ENCODE results near the gene PNLIPRP1.

Gene PNLIPRP1

GRCh38 chr10:116590590-116591444, at the start of gene PNLIPRP1:
Gene PNLIPRP1 (plus strand): TSS chr10:116590959. CDS start chr10:116591130, 171 bp downstream.
- H3K27ac ChIP-seq (ENCODE audit: low read depth, low read length) = no peak within 1 kb of the TSS
- H3K36me3 ChIP-seq (ENCODE audit: insufficient read depth, low read length) = no peaks in the 10 kb centered on the region

GRCh38 chr10:116542007-116542677, 48.6 kb upstream of the PNLIPRP1 start:
- Histone ChIP-seq H3K27me3 (ENCODE audit: insufficient read depth, low read length) (peaks cover 27% of the 10 kb centered on the region), H3K79me2 (ENCODE audit: control insufficient read depth, insufficient read depth, low read length, unreplicated experiment) (no peaks in the 10 kb centered on the region), H3K4me1 (ENCODE audit: control insufficient read depth, insufficient read depth, low read length, unreplicated experiment) (no peaks in the 10 kb centered on the region), H3K36me3 (ENCODE audit: insufficient read depth, low read length) (no peaks in the 10 kb centered on the region), H2AFZ (ENCODE audit: low read length, unreplicated experiment) (no peak overlapping the region), H3K4me3 (ENCODE audit: low read depth, low read length) (no peak overlapping the region), H3K27ac (ENCODE audit: low read depth, low read length) (no peak overlapping the region)

More at GRCh38 chr10:116590590-116591444, at the start of gene PNLIPRP1:
- Histone ChIP-seq H3K4me1 (ENCODE audit: control insufficient read depth, insufficient read depth, low read length, unreplicated experiment) (no peaks in the 10 kb centered on the region), H3K27me3 (ENCODE audit: insufficient read depth, low read length) (peaks cover 21% of the 10 kb centered on the region), H3K79me2 (ENCODE audit: control insufficient read depth, insufficient read depth, low read length, unreplicated experiment) (no peaks in the 10 kb centered on the region), H3K4me3 (ENCODE audit: low read depth, low read length) (no peak within 1 kb of the TSS), H2AFZ (ENCODE audit: low read length, unreplicated experiment) (no peak within 1 kb of the TSS)

- Histone ChIP-seq H3K4me3 (ENCODE audit: low read depth, low read length) (no peak overlapping the region), H2AFZ (ENCODE audit: low read length, unreplicated experiment) (no peak overlapping the region), H3K79me2 (ENCODE audit: control insufficient read depth, insufficient read depth, low read length, unreplicated experiment) (no peaks in the 10 kb centered on the region), H3K27me3 (ENCODE audit: insufficient read depth, low read length) (peaks cover 35% of the 10 kb centered on the region), H3K27ac (ENCODE audit: low read depth, low read length) (no peak overlapping the region), H3K4me1 (ENCODE audit: control insufficient read depth, insufficient read depth, low read length, unreplicated experiment) (no peaks in the 10 kb centered on the region), H3K36me3 (ENCODE audit: insufficient read depth, low read length) (no peaks in the 10 kb centered on the region)
Measured at GRCh38 chr10:116545122-116545521, 45.6 kb upstream of the PNLIPRP1 start.

- Histone ChIP-seq H3K36me3 (ENCODE audit: insufficient read depth, low read length) (no peaks in the 10 kb centered on the region), H2AFZ (ENCODE audit: low read length, unreplicated experiment) (no peak within 1 kb of the TSS), H3K4me3 (ENCODE audit: low read depth, low read length) (no peak within 1 kb of the TSS), H3K4me1 (ENCODE audit: control insufficient read depth, insufficient read depth, low read length, unreplicated experiment) (no peaks in the 10 kb centered on the region), H3K79me2 (ENCODE audit: control insufficient read depth, insufficient read depth, low read length, unreplicated experiment) (no peaks in the 10 kb centered on the region), H3K27ac (ENCODE audit: low read depth, low read length) (no peak within 1 kb of the TSS), H3K27me3 (ENCODE audit: insufficient read depth, low read length) (peaks cover 39% of the 10 kb centered on the region)
Measured at GRCh38 chr10:116545756-116546155, 45.0 kb upstream of the PNLIPRP1 start, which contains the start of gene PNLIP. Gene PNLIP (plus strand): TSS chr10:116545931. CDS start chr10:116546093, 162 bp downstream.

GRCh38 chr10:116548301-116548700, 42.5 kb upstream of the PNLIPRP1 start:
- Histone ChIP-seq H2AFZ (ENCODE audit: low read length, unreplicated experiment) (no peak overlapping the region), H3K79me2 (ENCODE audit: control insufficient read depth, insufficient read depth, low read length, unreplicated experiment) (no peaks in the 10 kb centered on the region), H3K4me3 (ENCODE audit: low read depth, low read length) (no peak overlapping the region), H3K27ac (ENCODE audit: low read depth, low read length) (no peak overlapping the region), H3K4me1 (ENCODE audit: control insufficient read depth, insufficient read depth, low read length, unreplicated experiment) (no peaks in the 10 kb centered on the region), H3K36me3 (ENCODE audit: insufficient read depth, low read length) (no peaks in the 10 kb centered on the region), H3K27me3 (ENCODE audit: insufficient read depth, low read length) (peaks cover 31% of the 10 kb centered on the region)

- Histone ChIP-seq H3K79me2 (ENCODE audit: control insufficient read depth, insufficient read depth, low read length, unreplicated experiment) (no peaks in the 10 kb centered on the region), H3K36me3 (ENCODE audit: insufficient read depth, low read length) (no peaks in the 10 kb centered on the region), H3K27me3 (ENCODE audit: insufficient read depth, low read length) (peaks cover 23% of the 10 kb centered on the region), H3K4me1 (ENCODE audit: control insufficient read depth, insufficient read depth, low read length, unreplicated experiment) (no peaks in the 10 kb centered on the region), H3K27ac (ENCODE audit: low read depth, low read length) (no peak overlapping the region), H3K4me3 (ENCODE audit: low read depth, low read length) (no peak overlapping the region), H2AFZ (ENCODE audit: low read length, unreplicated experiment) (no peak overlapping the region)
Measured at GRCh38 chr10:116553378-116553980, 37.3 kb upstream of the PNLIPRP1 start.

- Histone ChIP-seq H3K36me3 (ENCODE audit: insufficient read depth, low read length) (no peaks in the 10 kb centered on the region), H3K27ac (ENCODE audit: low read depth, low read length) (no peak overlapping the region), H3K4me1 (ENCODE audit: control insufficient read depth, insufficient read depth, low read length, unreplicated experiment) (no peaks in the 10 kb centered on the region), H2AFZ (ENCODE audit: low read length, unreplicated experiment) (no peak overlapping the region), H3K27me3 (ENCODE audit: insufficient read depth, low read length) (peaks cover 22% of the 10 kb centered on the region), H3K4me3 (ENCODE audit: low read depth, low read length) (no peak overlapping the region), H3K79me2 (ENCODE audit: control insufficient read depth, insufficient read depth, low read length, unreplicated experiment) (no peaks in the 10 kb centered on the region)
Measured at GRCh38 chr10:116554628-116555027, 36.1 kb upstream of the PNLIPRP1 start.

GRCh38 chr10:116555880-116556279, 34.9 kb upstream of the PNLIPRP1 start:
- H3K36me3 ChIP-seq (ENCODE audit: insufficient read depth, low read length) = no peaks in the 10 kb centered on the region
- H2AFZ ChIP-seq (ENCODE audit: low read length, unreplicated experiment) = no peak overlapping the region
- no peaks in the 10 kb centered on the region for H3K4me1 ChIP-seq (ENCODE audit: control insufficient read depth, insufficient read depth, low read length, unreplicated experiment)
- no peaks in the 10 kb centered on the region for H3K79me2 ChIP-seq (ENCODE audit: control insufficient read depth, insufficient read depth, low read length, unreplicated experiment)
- peaks cover 18% of the 10 kb centered on the region for H3K27me3 ChIP-seq (ENCODE audit: insufficient read depth, low read length)
- H3K4me3 ChIP-seq (ENCODE audit: low read depth, low read length) = no peak overlapping the region
- no peak overlapping the region for H3K27ac ChIP-seq (ENCODE audit: low read depth, low read length)

GRCh38 chr10:116557305-116557880, 33.4 kb upstream of the PNLIPRP1 start:
- Histone ChIP-seq H3K36me3 (ENCODE audit: insufficient read depth, low read length) (no peaks in the 10 kb centered on the region), H3K4me1 (ENCODE audit: control insufficient read depth, insufficient read depth, low read length, unreplicated experiment) (no peaks in the 10 kb centered on the region), H3K27ac (ENCODE audit: low read depth, low read length) (no peak overlapping the region), H3K27me3 (ENCODE audit: insufficient read depth, low read length) (peaks cover 29% of the 10 kb centered on the region), H2AFZ (ENCODE audit: low read length, unreplicated experiment) (no peak overlapping the region), H3K4me3 (ENCODE audit: low read depth, low read length) (no peak overlapping the region), H3K79me2 (ENCODE audit: control insufficient read depth, insufficient read depth, low read length, unreplicated experiment) (no peaks in the 10 kb centered on the region)

- H3K36me3 ChIP-seq (ENCODE audit: insufficient read depth, low read length) = no peaks in the 10 kb centered on the region
- no peak overlapping the region for H3K4me3 ChIP-seq (ENCODE audit: low read depth, low read length)
- no peak overlapping the region for H2AFZ ChIP-seq (ENCODE audit: low read length, unreplicated experiment)
- no peaks in the 10 kb centered on the region for H3K79me2 ChIP-seq (ENCODE audit: control insufficient read depth, insufficient read depth, low read length, unreplicated experiment)
- peaks cover 18% of the 10 kb centered on the region for H3K27me3 ChIP-seq (ENCODE audit: insufficient read depth, low read length)
- H3K4me1 ChIP-seq (ENCODE audit: control insufficient read depth, insufficient read depth, low read length, unreplicated experiment) = no peaks in the 10 kb centered on the region
- H3K27ac ChIP-seq (ENCODE audit: low read depth, low read length) = no peak overlapping the region
Measured at GRCh38 chr10:116565534-116565933, 25.2 kb upstream of the PNLIPRP1 start.

Measured in ACC112 (cell line).